ENCODE results near the gene ISX. TPM values are rescaled to one million over a fixed set of nuclear protein-coding genes. Genes with fewer than 3 reads are reported as not detected.
A peak's percentile ranks its signal among the peaks of the same experiment; 100 is the strongest.

The ISX gene
- total and polyA plus RNA-seq, 9 of the 15 experiments (the other 6 are each of a cell fraction or from before 2014, with no cell fraction given), result 0.03 to 0.36 (median 0.07) TPM

DNA sequence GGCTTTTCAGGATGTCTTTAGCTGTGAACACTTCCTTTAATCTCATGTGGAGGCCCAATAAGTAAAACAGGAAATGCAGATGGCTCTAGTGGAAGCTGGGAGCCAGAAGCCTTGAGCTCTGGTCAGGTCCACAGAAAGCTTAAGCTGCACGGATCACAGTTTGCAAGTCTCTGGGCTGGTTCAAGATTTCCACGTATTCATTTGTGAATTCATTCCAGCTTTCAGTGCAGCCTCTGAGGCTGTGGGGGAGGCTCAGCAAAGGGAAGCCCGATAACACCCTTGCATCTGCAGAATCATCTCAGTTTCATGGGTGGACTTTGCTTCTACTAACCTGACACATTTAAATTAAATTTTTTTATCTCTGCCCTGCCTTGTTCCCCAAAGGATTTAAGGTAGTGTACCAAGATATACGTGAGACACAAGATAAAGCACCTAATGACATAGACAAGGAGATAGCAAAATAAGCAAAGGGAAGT, 65.6 kb downstream of the ISX start (continued):
- TF ChIP-seq ZNF217 (CRISPR knock-in tag; IDR thresholded peaks at IDR 0.05), result no peak
- no peak for TF ChIP-seq SLC30A9 (CRISPR knock-in tag; IDR thresholded peaks at IDR 0.05)
- TF ChIP-seq MTF1 (CRISPR knock-in tag; IDR thresholded peaks at IDR 0.05; ENCODE audit: borderline replicate concordance), result no peak
- TF ChIP-seq HNRNPK (IDR thresholded peaks at IDR 0.05; ENCODE audit: low read depth, low read length, poor library complexity, severe bottlenecking), result no peak
- no peak for TF ChIP-seq ZFP1 (CRISPR knock-in tag; IDR thresholded peaks at IDR 0.05)
- TF ChIP-seq, protein P1, sequence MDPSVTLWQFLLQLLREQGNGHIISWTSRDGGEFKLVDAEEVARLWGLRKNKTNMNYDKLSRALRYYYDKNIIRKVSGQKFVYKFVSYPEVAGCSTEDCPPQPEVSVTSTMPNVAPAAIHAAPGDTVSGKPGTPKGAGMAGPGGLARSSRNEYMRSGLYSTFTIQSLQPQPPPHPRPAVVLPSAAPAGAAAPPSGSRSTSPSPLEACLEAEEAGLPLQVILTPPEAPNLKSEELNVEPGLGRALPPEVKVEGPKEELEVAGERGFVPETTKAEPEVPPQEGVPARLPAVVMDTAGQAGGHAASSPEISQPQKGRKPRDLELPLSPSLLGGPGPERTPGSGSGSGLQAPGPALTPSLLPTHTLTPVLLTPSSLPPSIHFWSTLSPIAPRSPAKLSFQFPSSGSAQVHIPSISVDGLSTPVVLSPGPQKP (CRISPR knock-in tag; IDR thresholded peaks at IDR 0.05), result no peak
- TF ChIP-seq PCBP1 (IDR thresholded peaks at IDR 0.05; ENCODE audit: low read depth, low read length, poor library complexity, severe bottlenecking), result no peak
- TF ChIP-seq, protein P2, sequence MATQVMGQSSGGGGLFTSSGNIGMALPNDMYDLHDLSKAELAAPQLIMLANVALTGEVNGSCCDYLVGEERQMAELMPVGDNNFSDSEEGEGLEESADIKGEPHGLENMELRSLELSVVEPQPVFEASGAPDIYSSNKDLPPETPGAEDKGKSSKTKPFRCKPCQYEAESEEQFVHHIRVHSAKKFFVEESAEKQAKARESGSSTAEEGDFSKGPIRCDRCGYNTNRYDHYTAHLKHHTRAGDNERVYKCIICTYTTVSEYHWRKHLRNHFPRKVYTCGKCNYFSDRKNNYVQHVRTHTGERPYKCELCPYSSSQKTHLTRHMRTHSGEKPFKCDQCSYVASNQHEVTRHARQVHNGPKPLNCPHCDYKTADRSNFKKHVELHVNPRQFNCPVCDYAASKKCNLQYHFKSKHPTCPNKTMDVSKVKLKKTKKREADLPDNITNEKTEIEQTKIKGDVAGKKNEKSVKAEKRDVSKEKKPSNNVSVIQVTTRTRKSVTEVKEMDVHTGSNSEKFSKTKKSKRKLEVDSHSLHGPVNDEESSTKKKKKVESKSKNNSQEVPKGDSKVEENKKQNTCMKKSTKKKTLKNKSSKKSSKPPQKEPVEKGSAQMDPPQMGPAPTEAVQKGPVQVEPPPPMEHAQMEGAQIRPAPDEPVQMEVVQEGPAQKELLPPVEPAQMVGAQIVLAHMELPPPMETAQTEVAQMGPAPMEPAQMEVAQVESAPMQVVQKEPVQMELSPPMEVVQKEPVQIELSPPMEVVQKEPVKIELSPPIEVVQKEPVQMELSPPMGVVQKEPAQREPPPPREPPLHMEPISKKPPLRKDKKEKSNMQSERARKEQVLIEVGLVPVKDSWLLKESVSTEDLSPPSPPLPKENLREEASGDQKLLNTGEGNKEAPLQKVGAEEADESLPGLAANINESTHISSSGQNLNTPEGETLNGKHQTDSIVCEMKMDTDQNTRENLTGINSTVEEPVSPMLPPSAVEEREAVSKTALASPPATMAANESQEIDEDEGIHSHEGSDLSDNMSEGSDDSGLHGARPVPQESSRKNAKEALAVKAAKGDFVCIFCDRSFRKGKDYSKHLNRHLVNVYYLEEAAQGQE (IDR thresholded peaks at IDR 0.05; ENCODE audit: borderline replicate concordance), result no peak
- TF ChIP-seq, protein P2 (CRISPR knock-in tag; IDR thresholded peaks at IDR 0.05; ENCODE audit: low read depth), result no peak
- TF ChIP-seq ZNF785 (CRISPR knock-in tag; IDR thresholded peaks at IDR 0.05), result no peak
- peak; percentile 80 for TF ChIP-seq CBFA2T3 (IDR thresholded peaks at IDR 0.05)
- TF ChIP-seq EP300 (IDR thresholded peaks at IDR 0.05; ENCODE audit: low read length), result 0 out of 2 replicates have a peak, but pooled peaks have one; percentile 46
- no peak for TF ChIP-seq ZNF316 (IDR thresholded peaks at IDR 0.05)
- TF ChIP-seq FOS (IDR thresholded peaks at IDR 0.05; ENCODE audit: extremely low read depth, insufficient read length), result no peak
- no peak for TF ChIP-seq COPS2 (conservative IDR thresholded peaks at IDR 0.05)
- TF ChIP-seq STAG1 (CRISPR knock-in tag; IDR thresholded peaks at IDR 0.05; ENCODE audit: borderline replicate concordance), result no peak
- TF ChIP-seq DPF2 (IDR thresholded peaks at IDR 0.05), result peak; percentile 66; the same call in 1 of the 2 replicates
- TF ChIP-seq LCOR (CRISPR knock-in tag; IDR thresholded peaks at IDR 0.05), result no peak
- no peak for TF ChIP-seq HDAC8 (tag; IDR thresholded peaks at IDR 0.05)
- peak; percentile 64 for TF ChIP-seq CBFA2T2 (conservative IDR thresholded peaks at IDR 0.05)
- no peak for TF ChIP-seq RBM15 (IDR thresholded peaks at IDR 0.05; ENCODE audit: insufficient read depth, low read length)
- TF ChIP-seq, protein P3, sequence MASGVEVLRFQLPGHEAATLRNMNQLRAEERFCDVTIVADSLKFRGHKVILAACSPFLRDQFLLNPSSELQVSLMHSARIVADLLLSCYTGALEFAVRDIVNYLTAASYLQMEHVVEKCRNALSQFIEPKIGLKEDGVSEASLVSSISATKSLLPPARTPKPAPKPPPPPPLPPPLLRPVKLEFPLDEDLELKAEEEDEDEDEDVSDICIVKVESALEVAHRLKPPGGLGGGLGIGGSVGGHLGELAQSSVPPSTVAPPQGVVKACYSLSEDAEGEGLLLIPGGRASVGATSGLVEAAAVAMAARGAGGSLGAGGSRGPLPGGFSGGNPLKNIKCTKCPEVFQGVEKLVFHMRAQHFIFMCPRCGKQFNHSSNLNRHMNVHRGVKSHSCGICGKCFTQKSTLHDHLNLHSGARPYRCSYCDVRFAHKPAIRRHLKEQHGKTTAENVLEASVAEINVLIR (CRISPR knock-in tag; IDR thresholded peaks at IDR 0.05), result no peak
